ACC112 (cell line): ENCODE results near the gene ARHGAP9.

ENCODE experiments used
- H2AFZ ChIP-seq: fragments of 200-600 bp; sonication (generic); one replicate; pipeline ENCODE4 v1.6.0; 2017; ENCODE audit warnings: antibody characterized with exemption, low read length; ENCODE audit not compliant: unreplicated experiment
- H3K27ac ChIP-seq: fragments of 200-600 bp; sonication (generic); 2 replicates; pipeline ENCODE4 v1.5.1; 2014; ENCODE audit warnings: low read depth, mild to moderate bottlenecking, antibody characterized with exemption, low read length, moderate library complexity
- H3K27me3 ChIP-seq: fragments of 200-600 bp; sonication (generic); 2 replicates; pipeline ENCODE4 v1.6.1; 2014; ENCODE audit warnings: mild to moderate bottlenecking, antibody characterized with exemption, low read length, moderate library complexity, mixed read lengths; ENCODE audit not compliant: insufficient read depth
- H3K36me3 ChIP-seq: fragments of 200-600 bp; sonication (generic); 2 replicates; pipeline ENCODE4 v1.6.1; 2016; ENCODE audit warnings: mild to moderate bottlenecking, antibody characterized with exemption, low read length, moderate library complexity, mixed read lengths; ENCODE audit not compliant: insufficient read depth
- H3K4me1 ChIP-seq: fragments of 200-600 bp; sonication (generic); one replicate; pipeline ENCODE4 v1.6.1; 2016; ENCODE audit warnings: low read length, mixed read lengths; ENCODE audit not compliant: insufficient read depth, unreplicated experiment, control insufficient read depth
- H3K4me3 ChIP-seq: fragments of 200-600 bp; sonication (generic); 2 replicates; pipeline ENCODE4 v1.5.1; 2014; ENCODE audit warnings: mild to moderate bottlenecking, low read depth, low read length
- H3K79me2 ChIP-seq: fragments of 200-600 bp; sonication (generic); one replicate; pipeline ENCODE4 v1.6.0; 2016; ENCODE audit warnings: low read length; ENCODE audit not compliant: control insufficient read depth, unreplicated experiment, insufficient read depth

Gene ARHGAP9

GRCh38 chr12:57490126-57490525 is 10.5 kb upstream of the ARHGAP9 start:
- Histone ChIP-seq H3K79me2 (peaks cover 26% of the 10 kb centered on the region), H3K27ac (no peak overlapping the region), H3K27me3 (no peaks in the 10 kb centered on the region), H3K4me1 (peaks cover 10% of the 10 kb centered on the region), H3K4me3 (no peak overlapping the region; the same call in 1 of the 2 replicates), H2AFZ (no peak overlapping the region), H3K36me3 (peaks cover 21% of the 10 kb centered on the region)

GRCh38 chr12:57489157-57489641 is 9.5 kb upstream of the ARHGAP9 start:
- peaks cover 21% of the 10 kb centered on the region for H3K36me3 ChIP-seq
- peak overlapping the region; percentile 89 for H3K4me3 ChIP-seq
- H3K4me1 ChIP-seq: peaks cover 10% of the 10 kb centered on the region
- no peak overlapping the region for H2AFZ ChIP-seq
- no peaks in the 10 kb centered on the region for H3K27me3 ChIP-seq
- H3K27ac ChIP-seq: no peak overlapping the region
- peaks cover 26% of the 10 kb centered on the region for H3K79me2 ChIP-seq

GRCh38 chr12:57488402-57489156 is 8.9 kb upstream of the ARHGAP9 start:
- peaks cover 10% of the 10 kb centered on the region for H3K4me1 ChIP-seq

DNA sequence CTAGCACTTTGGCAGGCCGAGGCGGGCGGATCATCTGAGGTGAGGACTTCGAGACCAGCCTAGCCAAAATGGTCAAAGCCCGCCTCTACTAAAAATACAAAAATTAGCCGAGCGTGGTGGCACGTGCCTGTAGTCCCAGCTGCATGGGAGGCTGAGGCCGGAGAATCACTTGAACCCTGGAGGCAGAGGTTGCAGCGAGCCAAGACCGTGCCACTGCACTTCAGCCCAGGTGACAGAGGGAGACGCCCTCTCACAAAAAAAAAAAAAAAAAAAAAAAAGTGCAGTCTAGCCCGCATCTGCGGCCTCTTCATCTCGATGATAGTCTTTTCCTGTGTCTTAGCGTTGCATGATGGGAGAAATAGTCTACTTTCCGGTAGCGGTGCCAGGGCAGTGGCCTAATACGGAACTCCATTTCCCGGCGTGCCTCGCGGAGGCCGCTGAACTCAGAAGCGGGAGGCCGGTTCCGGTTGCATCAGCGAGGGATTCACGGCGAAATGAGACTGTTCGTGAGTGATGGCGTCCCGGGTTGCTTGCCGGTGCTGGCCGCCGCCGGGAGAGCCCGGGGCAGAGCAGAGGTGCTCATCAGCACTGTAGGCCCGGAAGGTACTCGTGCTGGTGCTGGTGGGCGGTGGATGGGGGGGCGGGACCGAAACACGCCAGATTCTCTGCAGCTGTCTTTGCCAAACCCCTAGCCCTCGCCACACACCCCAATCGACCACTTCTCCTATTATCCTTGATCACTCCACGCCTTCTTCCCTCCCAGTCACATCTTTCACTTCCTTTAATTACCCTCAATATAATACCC is 8.1 kb upstream of the ARHGAP9 start, which contains the start of gene MARS1:
MARS1 (plus strand) TSS at position 472 of the 805 bp plus-strand sequence; CDS start at position 495, 23 bp downstream.
- peaks cover 10% of the 10 kb centered on the region for H3K4me1 ChIP-seq
- peaks cover 19% of the 10 kb centered on the region for H3K36me3 ChIP-seq
- H2AFZ ChIP-seq: peak within 1 kb of the TSS; percentile 74
- no peaks in the 10 kb centered on the region for H3K27me3 ChIP-seq
- peaks cover 26% of the 10 kb centered on the region for H3K79me2 ChIP-seq
- peak within 1 kb of the TSS; percentile 56 for H3K27ac ChIP-seq
- H3K4me3 ChIP-seq: peak within 1 kb of the TSS; percentile 89

More at GRCh38 chr12:57488402-57489156, 8.9 kb upstream of the ARHGAP9 start:
- H3K27ac ChIP-seq: peak overlapping the region; percentile 56
- H3K36me3 ChIP-seq: peaks cover 21% of the 10 kb centered on the region
- peak overlapping the region; percentile 66 for H2AFZ ChIP-seq
- peak overlapping the region; percentile 89 for H3K4me3 ChIP-seq
- peaks cover 26% of the 10 kb centered on the region for H3K79me2 ChIP-seq
- no peaks in the 10 kb centered on the region for H3K27me3 ChIP-seq

DNA sequence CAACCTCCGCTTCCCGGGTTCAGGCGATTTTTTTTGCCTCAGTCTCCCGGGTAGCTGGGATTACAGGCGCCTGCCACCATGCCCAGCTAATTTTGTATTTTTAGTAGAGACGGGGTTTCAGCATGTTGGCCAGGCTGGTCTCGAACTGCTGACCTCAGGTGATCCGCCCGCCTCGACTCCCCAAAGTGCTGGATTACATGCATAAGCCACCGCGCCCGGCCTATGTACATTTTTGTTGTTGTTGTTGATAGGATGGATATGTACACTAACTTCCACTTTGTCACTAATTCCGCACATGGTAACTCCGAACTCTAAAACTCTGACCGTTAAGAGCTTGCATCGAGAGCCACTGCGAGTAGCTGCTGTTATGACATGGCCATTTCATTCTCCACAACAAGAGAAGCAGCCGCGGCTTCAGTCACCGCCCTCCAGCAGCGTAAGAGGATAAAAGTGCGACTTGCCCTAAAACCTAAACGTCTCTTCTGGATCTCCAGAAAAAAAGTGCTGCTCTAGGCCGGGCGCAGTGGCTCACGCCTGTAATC is 7.5 kb upstream of the ARHGAP9 start:
- Histone ChIP-seq H3K27me3 (no peaks in the 10 kb centered on the region), H3K4me1 (peaks cover 10% of the 10 kb centered on the region), H2AFZ (peak overlapping the region; percentile 74), H3K27ac (no peak overlapping the region), H3K36me3 (peaks cover 17% of the 10 kb centered on the region), H3K4me3 (peak overlapping the region; percentile 89), H3K79me2 (peaks cover 26% of the 10 kb centered on the region)

GRCh38 chr12:57485695-57486094 is 6.0 kb upstream of the ARHGAP9 start:
- peaks cover 10% of the 10 kb centered on the region for H3K4me1 ChIP-seq

GRCh38 chr12:57483466-57483865 is 3.8 kb upstream of the ARHGAP9 start:
- Histone ChIP-seq H3K27me3 (peaks cover 7% of the 10 kb centered on the region), H3K27ac (no peak overlapping the region), H3K79me2 (peaks cover 6% of the 10 kb centered on the region), H3K4me3 (no peak overlapping the region), H3K4me1 (no peaks in the 10 kb centered on the region), H2AFZ (no peak overlapping the region), H3K36me3 (no peaks in the 10 kb centered on the region)

More at GRCh38 chr12:57485695-57486094, 6.0 kb upstream of the ARHGAP9 start:
- H3K27me3 ChIP-seq: peaks cover 3% of the 10 kb centered on the region
- H2AFZ ChIP-seq: no peak overlapping the region
- no peak overlapping the region for H3K4me3 ChIP-seq
- H3K79me2 ChIP-seq: peaks cover 26% of the 10 kb centered on the region
- H3K36me3 ChIP-seq: peaks cover 6% of the 10 kb centered on the region; the same call in 1 of the 2 replicates
- no peak overlapping the region for H3K27ac ChIP-seq

DNA sequence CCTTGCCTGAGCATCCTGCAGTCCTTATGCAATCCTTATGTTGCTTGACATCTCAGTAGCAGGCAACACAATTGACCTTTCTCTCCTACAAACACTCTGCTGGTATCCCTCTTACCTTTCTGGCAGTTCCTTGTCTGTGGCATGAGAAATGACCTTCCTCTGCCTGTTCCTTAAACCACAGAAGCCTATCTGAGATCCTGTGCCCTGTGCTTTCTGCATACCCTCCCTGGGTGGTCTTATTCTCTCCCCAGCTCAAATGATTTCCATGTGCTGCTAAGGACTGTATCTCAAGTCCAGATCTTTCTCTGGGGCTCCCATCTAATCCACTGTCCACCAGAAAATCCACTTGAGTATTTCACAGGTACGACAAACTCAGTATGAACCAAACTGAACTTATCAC is 2.0 kb upstream of the ARHGAP9 start:
- no peaks in the 10 kb centered on the region for H3K4me1 ChIP-seq
- no peaks in the 10 kb centered on the region for H3K36me3 ChIP-seq
- no peak overlapping the region for H2AFZ ChIP-seq
- no peaks in the 10 kb centered on the region for H3K79me2 ChIP-seq
- H3K27me3 ChIP-seq: peaks cover 19% of the 10 kb centered on the region
- H3K27ac ChIP-seq: no peak overlapping the region
- H3K4me3 ChIP-seq: no peak overlapping the region

GRCh38 chr12:57479043-57479375 is 657 bp downstream of the ARHGAP9 start:
- no peak overlapping the region for H3K27ac ChIP-seq
- peaks cover 45% of the 10 kb centered on the region for H3K27me3 ChIP-seq
- no peaks in the 10 kb centered on the region for H3K79me2 ChIP-seq

More at GRCh38 chr12:57479043-57479375, 657 bp downstream of the ARHGAP9 start:
- Histone ChIP-seq H3K36me3 (no peaks in the 10 kb centered on the region), H3K4me3 (no peak overlapping the region), H2AFZ (no peak overlapping the region), H3K4me1 (peaks cover 9% of the 10 kb centered on the region)
